Loucy (cell line): ENCODE measurements around the gene CDC42BPB.

Experiments used
- EZH2phosphoT487 ChIP-seq: fragments of 200-600 bp; IDR thresholded peaks from 2 replicates; pipeline ENCODE4 v1.6.1; 2018; ENCODE audit warnings: antibody characterized with exemption, mild to moderate bottlenecking, moderate library complexity, borderline replicate concordance
- TF ChIP-seq, protein P1 (sequence below): fragments of 200-600 bp; sonication (generic); conservative IDR thresholded peaks from 2 replicates; pipeline ENCODE4 v1.5.1; 2014; ENCODE audit warnings: mild to moderate bottlenecking, antibody characterized with exemption, low read length

DNA sequence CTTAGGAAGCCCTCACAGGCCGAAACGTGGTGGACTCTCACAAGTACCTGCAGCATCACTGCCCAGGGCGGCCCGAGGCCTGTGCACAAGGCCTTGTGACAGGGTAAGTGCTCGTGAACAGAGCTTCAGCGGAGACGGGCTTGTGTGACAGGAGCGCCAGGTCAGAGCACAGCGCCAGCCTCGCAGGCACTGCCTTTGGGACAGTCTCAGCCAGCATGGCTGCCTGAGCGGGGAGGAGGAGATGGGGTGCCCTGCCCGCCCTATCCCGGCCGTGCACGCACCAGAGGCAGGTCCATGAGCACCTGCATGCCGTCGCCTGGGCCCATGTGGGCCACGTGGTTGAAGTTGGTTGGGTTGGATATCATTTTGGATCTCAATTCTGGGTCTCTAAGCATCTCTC is 118.0 kb downstream of the CDC42BPB start:
- TF ChIP-seq, protein P1, sequence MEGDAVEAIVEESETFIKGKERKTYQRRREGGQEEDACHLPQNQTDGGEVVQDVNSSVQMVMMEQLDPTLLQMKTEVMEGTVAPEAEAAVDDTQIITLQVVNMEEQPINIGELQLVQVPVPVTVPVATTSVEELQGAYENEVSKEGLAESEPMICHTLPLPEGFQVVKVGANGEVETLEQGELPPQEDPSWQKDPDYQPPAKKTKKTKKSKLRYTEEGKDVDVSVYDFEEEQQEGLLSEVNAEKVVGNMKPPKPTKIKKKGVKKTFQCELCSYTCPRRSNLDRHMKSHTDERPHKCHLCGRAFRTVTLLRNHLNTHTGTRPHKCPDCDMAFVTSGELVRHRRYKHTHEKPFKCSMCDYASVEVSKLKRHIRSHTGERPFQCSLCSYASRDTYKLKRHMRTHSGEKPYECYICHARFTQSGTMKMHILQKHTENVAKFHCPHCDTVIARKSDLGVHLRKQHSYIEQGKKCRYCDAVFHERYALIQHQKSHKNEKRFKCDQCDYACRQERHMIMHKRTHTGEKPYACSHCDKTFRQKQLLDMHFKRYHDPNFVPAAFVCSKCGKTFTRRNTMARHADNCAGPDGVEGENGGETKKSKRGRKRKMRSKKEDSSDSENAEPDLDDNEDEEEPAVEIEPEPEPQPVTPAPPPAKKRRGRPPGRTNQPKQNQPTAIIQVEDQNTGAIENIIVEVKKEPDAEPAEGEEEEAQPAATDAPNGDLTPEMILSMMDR, result no peak
- no peak for TF ChIP-seq EZH2phosphoT487
